Measurements from ENCODE around the gene LENG8.
"Not testable (repeated sequence)": the region's sequence is repeated elsewhere in the genome, so short reads cannot be mapped to it uniquely, and the experiment has no call there.

The LENG8 gene

DNA sequence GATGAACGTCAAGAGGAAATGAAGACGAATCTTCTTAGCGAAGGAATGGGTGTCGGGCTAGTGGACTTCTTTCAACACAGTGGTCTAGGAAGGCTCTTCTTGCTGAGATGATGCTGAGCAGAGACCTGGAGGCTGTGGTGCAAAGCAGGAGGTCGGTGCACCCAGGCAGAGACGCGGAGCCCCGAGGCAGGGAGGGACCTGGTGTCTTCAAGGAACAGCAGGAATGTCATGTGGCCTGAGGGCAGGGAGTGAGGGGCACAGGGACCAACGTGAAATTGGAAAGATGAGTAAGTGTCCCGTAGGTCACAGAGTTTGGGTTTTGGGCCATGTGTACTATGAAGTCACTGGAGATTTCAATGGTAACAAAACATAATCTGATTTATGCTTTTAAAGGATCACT lies 35.5 kb downstream of the LENG8 start:
- no peak for DNase-seq (ENCODE audit: low spot score)

DNA sequence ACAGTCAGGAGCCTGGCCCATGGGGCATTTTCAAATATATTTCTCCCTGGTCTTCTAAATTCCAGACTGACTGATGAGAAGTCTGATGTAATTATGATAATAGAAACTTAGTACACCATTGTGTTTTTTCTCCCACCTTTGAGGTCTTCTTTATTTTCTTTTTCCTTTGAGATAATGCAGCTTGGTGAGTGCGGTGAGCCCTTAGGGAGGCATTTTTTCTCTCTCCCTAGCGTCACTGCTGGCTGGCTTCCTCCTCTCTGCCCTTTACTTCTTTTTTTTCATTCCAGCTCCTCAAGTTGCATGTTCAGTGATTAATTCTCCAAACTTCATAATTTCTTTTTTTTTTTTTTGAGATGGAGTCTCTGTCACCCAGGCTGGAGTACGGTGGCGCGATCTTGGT lies 36.9 kb downstream of the LENG8 start:
- DNase-seq (ENCODE audit: low spot score) = no peak

DNA sequence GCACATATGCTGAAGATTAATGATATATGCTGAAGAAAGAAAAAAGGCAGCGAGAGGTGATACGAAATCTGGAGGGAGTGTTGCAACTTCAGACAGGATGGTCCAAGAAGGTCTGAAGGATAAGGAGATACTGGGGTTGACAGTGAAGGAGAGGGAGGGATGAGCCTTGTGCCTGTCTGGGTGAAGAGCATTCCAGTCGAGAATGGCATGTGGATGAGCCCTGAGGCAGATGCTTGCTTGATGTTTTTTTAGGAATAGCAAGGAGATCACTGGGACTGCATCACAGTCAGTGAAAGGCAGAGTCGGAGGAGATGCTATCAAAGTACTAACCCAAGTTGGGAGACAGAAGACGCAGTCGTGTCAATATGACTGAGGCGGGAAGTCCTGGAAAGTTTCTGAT lies 40.3 kb downstream of the LENG8 start:
- no peak for DNase-seq (ENCODE audit: low spot score)

DNA sequence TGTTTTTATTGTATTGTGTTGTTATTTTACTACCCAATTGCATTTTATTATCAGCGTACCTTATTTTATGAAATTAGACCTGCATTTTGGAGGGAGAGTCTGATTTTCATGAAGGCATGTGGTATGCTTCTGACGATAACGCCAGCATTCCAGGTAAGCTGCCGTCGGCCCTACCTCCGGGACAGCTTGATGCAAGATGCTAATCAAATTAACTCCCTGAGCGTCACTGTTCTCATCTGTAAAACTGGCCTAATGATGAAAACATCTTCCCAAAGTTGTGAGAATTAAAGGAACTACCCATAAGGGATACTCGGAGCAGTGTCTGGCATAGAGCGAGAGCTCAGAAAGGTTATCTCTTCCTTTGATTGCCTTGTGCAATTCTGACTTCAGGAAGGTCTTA lies 40.8 kb downstream of the LENG8 start:
- no peak for DNase-seq (ENCODE audit: low spot score)

DNA sequence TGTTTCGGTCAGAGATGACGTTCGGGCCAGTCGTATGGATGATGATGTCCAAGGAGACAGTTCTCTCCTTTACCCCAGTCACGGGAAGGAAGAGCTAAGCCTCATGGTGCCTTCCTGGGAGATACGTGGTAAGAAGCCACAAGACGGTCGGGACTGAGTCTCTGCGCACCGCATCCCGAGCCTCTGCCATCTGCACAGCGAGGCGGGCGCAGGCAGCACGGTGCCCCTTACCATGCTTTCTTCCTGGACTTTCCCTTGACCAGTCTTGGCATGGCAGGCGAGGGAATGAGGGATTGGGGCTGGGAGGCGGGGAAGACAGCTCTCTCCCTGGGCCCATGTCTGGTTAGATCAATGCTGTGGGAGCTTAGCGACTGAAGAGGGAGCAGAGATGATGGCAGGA lies 43.6 kb downstream of the LENG8 start:
- DNase-seq (ENCODE audit: low spot score) = no peak

DNA sequence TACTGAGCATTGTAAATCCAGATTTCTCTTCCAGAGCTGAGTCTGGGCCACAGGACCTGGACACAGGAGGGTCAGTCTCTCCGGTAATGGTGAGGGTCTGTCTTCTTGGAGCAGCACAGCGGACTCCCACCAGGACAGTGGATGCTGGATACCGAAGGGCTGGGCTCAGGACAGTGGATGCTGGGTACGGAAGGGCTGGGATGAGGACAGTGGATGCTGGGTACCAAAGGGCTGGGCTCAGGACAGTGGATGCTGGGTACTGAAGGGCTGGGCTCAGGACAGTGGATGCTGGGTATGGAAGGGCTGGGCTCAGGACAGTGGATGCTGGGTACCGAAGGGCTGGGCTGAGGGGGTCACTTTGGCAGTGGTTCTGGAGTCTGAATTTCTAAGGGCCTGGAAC lies 44.1 kb downstream of the LENG8 start:
- DNase-seq (ENCODE audit: low spot score) = not testable (repeated sequence)

DNA sequence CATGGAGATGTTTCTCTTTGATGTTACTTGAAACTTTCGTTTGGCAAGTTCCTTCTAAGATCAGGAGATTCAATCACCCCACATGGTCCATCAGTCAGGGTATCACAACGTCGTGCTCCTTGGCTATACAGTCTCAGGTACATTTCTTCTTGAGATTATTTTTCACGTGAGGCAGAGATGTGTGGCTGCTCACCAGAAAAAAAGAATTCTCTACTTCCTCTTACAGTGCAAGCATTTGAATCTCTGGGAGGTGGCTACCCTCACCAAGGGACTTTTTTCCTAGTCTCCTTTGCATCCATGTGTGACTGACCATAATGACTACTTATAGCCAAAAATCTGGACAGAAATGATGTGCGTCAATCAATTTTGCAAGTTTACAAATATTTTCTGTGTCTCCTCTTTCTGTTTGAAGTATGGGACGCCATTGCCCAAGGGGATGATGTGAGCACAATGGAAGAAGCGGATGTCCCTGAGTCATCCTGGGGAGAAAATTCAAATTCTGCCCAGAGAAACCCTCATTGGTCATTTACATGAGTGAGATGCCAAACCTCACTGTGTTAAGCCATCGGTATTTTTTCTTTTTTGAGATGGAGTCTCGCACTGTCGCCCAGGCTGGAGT lies 45.1 kb downstream of the LENG8 start:
- DNase-seq (ENCODE audit: low spot score) = no peak

DNA sequence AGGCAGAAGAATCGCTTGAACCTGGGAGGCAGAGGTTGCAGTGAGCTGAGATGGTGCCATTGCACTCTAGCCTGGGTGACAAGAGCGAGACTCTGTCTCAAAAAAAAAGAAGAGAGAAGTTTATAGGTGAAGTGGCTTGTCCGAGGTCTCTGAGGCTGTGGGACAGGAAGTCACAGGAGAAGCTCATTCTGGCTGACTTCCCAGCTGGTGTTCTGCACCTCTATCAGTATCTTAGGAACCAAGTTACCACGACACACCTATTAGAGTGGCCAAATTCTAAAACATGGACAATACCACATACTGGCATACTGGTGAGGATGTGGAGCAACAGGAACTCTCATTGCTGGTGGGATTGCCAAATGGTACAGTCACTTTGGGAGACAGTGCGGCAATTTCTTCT lies 46.3 kb downstream of the LENG8 start:
- not testable (repeated sequence) for DNase-seq (ENCODE audit: low spot score)

DNA sequence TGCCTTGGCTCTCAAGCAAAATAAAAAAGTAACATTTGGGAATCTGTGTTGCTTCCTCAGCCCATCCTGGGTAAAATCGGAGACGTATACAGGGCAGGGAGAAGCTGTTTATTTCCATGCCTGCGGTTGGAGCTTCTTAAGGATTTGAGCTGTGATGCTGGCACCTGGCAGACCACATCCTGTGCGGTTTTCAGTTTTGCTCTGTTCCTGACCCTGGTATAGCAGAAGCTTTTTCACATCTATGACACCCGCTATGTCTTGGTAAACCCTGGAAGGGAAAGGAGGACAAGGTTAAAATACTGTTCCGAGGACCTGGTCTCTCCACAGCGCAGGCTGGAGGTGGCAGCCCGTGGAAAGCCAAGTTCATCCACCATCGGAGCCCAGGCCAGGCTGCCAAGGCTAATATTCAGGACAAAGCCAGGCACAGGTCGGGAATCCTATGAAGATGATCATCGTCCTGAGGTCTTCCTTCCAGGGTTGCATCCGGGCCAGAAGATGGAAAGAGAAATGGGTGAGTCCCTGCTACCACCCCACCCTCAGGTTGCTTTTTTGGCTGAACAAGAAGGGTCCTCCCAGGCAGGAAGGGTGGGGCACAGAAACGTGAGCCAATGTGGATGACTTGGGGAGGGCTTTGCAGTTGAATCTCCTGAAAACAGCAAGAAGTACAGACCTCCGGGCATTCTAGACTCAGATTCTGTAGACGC lies 48.9 kb downstream of the LENG8 start:
- DNase-seq (ENCODE audit: low spot score) = not testable (repeated sequence)

DNA sequence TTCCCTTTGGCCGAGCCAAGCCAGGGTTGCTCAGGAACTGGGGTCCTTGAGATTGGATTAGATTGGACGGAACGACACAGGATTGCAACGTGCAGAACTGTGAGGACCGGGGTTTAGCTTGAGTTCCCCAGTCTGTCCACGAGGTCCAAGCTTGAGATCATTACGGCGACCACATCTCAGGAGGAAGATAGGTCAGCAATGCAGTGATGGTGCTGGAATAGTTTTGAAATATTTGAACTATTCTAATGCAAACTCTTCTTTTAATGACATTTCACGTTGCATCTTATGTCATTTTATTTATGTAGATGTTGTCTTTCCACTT lies 49.4 kb downstream of the LENG8 start:
- DNase-seq (ENCODE audit: low spot score) = not testable (repeated sequence)

DNA sequence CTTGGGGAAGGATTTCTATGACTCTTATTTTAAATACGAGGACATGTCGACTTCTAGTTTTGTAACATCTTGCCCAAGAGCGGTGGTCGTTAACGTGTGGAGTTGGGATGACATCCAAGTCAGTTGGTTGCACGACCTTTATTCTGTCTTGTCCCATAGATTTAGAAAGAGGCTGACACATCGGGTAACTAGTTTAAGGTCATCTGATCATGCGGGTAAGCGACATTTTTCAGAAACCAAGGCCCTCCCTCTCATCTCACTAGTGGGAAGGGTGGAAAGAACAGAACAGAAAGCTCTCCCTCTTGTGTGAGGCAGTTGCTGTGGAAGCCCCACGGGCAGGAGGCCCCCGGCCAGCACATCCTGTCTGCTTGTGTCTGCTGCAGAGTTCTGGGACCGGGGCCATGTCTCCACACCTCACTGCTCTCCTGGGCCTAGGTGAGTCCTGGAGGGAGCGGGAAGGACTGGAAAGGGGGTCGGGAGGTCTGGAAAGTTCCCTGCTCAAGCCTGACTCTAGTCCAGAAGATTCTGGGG lies 53.6 kb downstream of the LENG8 start, which contains the start of gene LAIR2:
Gene LAIR2 (plus strand): TSS at position 314 of the 531 bp plus-strand sequence. CDS start 88 bp downstream, at position 402.
- DNase-seq (ENCODE audit: low spot score) = no peak

DNA sequence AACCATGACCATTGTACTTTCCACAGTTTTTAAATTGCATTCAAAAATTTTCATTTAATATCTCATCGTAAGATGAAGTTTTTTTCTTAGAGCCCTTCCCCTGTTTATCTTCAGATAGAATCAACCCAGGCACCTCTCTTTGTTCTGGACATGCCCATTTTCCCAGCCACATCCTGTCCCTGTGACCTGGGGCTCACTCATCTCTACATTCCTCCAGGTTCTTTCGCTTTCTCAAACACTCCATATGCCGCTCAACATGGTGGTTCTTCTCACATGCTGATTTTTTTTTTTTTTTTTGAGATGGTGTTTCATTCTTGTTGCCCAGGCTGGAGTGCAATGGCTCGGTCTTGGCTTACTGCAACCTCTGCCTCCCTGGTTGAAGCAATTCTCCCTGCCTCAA lies 56.5 kb downstream of the LENG8 start:
- DNase-seq (ENCODE audit: low spot score) = not testable (repeated sequence)

DNA sequence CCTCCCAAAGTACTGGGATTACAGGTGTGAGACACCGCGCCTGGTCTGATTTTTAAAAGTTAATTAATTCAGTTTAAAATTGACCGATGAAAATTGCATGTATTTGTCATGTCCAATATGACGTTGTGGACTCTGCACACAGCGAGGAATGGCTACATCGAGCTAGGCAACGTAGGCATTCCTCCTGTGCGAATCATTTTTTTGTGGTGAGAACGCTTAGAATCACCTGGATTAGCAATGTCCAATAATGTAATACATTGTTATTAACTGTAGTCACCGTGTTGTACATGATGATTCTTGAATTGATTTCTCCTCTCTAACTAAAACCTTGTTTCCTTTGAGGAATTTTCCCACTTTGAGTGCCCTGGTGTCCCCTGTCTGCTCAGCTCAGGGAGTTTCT lies 57.1 kb downstream of the LENG8 start:
- DNase-seq (ENCODE audit: low spot score) = no peak

DNA sequence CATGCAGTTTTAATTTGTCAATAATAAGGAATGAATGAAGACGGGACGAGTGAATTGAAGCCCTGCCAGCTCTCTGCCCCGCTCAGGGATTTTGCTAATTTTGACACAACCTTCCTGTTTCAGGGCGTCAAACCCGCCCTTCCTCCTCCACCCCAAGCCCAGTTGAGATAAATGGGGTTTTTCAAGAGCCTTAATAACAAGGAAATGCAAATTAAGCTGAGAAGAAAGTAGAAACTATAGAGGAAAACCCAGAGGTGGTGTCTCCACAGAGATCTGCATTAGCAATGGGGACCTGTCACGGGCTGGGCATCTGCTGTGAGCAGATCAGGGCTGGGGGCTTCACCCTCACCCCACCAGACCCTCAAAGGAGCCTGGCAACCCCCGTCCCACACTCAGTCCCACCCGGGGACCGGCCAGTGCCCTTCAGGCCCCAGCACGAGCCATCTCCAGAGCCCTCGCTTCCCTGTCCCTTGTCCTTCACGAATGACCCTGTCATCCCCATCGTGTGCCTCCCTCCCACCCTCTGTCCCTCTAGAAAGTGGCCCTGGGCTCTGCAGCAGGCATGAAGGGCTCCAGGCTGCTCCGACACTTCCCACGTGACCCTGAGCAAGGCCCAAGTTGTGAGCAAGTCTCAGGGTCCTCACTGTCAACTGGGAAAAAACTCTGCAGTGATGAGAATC lies 58.2 kb downstream of the LENG8 start:
- DNase-seq (ENCODE audit: low spot score) = not testable (repeated sequence)

DNA sequence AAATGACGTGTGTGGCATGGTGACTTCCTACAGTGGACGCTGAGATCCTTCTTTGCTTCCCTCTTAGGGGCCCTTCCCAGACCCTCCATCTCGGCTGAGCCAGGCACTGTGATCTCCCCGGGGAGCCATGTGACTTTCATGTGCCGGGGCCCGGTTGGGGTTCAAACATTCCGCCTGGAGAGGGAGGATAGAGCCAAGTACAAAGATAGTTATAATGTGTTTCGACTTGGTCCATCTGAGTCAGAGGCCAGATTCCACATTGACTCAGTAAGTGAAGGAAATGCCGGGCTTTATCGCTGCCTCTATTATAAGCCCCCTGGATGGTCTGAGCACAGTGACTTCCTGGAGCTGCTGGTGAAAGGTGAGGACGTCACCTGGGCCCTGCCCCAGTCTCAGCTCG lies 58.8 kb downstream of the LENG8 start:
- DNase-seq (ENCODE audit: low spot score) = no peak

DNA sequence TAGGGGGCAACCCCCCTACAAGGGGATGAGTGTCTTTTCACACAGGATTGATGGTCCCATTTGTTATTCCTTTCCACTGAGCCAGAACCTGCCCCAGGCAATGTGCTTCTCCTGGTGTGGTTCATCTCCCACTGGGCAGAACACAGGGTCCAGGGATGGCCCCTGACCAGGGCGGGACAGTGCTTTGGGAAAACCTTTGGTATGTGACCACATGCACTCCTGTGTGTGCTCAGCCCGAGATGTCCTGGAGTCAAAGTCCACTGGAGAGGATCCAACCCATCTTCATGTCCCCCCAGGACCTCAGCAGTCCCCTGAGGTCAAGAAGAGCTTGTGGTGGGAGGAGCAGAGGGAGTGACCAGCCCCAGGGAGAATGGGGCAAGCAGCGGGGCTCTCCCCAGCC lies 59.5 kb downstream of the LENG8 start:
- DNase-seq (ENCODE audit: low spot score) = not testable (repeated sequence)

DNA sequence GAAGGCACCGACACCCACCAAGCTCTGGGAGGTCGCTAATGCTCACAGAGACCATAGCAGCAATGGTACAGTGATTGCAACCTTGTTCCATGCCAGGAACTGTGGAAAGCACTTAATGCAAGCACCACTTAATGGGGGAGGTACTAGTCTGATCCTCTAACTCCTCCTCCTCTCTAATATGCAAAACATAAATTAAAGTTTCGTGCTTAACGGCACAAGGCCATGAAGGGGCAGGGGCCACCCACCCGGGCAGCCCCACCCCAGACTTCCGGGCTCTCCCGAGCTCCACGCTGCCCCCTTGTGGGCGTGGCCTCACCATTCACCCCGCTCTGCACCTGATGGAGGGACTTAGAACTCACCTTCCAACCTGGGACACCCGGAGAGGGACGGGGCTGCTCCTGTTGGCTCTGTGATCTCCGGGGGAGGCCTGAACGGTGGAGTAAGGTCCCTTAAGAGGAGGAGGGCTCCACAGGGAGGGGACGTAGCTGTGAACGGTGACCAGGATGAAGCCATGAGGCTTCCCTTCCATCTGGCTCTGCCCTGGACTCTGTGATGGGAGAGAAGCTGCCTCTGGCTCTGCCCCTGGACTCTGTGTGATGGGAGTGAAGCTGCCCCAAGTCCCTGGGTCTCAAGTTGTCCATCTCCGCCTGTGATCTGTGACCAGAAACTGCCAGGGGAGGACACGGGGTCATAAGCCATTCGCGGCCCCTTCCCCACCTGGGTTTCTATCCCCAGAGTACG lies 60.4 kb downstream of the LENG8 start:
- not testable (repeated sequence) for DNase-seq (ENCODE audit: low spot score)
